NCI-H1417 treated with DMSO at 0.1 percent for 48 hours (cell line): ENCODE data around the gene WWC1.
"Not testable (repeated sequence)": the region's sequence is repeated elsewhere in the genome, so short reads cannot be mapped to it uniquely, and the experiment has no call there.

Experiments used
- DNase-seq: peaks from one replicate; lab custom pipeline; 2025; lab: John Stamatoyannopoulos, UW

The WWC1 gene

DNA sequence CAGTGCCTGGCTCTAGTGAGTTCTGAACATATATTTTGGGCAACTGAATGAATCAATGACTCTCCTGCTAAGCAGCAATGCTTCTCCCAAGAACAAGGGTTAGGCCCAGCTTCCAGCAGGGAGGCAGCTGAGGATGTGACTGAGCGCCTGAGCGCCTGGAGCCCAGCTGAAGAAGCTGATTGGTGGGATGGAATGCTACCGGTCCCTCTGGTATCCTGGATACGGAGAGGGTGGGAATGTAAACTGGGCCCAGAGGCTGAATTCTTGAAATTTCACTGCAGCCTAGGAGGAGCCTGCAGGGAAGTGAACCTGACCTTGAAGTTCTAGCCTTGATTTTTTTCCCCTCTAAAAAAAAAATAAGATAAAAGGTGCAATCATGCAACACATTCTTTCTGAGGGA, 43.2 kb downstream of the WWC1 start:
- DNase-seq = no peak

DNA sequence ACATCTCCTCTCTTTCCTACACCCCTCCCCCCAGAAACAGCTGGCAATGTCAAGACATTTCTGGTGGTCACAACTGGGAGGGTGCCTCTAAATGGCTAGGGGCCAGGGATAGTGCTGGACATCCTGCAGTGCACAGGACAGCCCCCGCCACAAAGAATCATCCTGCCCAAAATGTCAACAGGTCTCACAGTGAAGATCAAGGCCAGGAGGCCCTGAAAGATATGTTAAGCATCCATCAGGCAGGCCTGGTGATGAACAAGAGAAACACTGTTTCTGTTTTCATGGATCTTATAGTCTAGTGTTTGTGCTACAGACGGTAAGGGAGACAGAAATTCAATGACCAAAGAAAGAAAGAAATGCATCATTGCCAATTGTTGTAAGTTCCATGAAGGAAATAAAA, 45.9 kb downstream of the WWC1 start:
- DNase-seq = no peak

DNA sequence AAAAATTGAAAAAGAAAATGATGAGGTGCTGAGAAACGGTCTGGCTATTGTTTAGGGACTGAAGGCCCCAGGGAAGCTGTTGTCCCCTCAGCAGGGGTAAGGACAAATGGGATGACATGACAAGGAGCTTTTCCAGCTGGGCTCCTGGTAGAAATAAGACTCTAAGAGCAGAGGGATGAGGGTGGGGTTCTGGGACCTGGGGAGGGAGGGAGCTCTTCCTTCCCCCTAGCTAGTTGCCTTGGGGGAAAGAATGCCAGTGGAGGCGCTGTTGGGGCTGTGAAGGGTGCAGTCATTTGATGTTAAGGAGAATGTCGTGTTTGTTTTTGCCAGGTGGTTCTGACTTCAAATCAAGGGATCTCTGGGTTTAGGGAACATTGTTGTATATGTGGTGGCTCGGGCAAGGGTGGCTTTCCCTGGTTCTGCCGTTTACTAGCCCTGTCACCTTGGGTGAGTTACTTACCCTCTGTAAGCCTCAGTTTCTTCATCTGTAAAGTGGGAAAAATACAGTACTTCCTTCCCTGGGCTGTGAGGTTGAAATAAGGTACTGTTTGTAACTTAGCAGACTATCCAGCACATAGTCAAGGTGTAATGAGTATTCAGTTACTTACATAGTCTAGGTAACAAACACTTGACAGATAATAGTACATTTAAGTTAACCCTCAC, 47.8 kb downstream of the WWC1 start:
- no peak for DNase-seq

DNA sequence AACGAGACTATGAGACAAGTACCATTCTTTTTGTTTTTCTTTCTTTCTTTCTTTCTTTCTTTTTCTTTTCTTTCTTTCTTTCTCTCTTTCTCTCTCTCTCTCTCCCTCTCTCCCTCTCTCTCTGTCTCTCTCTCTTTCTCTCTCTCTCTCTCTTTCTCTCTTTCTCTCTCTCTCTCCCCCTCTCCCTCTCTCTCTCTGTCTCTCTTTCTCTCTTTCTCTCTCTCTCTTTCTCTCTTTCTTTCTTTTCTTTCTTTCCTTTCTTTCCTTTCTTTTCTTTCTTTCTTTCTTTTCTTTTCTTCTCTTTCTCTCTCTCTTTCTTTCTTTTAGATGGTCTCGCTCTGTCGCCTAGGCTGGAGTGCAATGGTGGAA, 48.3 kb downstream of the WWC1 start:
- DNase-seq = not testable (repeated sequence)

DNA sequence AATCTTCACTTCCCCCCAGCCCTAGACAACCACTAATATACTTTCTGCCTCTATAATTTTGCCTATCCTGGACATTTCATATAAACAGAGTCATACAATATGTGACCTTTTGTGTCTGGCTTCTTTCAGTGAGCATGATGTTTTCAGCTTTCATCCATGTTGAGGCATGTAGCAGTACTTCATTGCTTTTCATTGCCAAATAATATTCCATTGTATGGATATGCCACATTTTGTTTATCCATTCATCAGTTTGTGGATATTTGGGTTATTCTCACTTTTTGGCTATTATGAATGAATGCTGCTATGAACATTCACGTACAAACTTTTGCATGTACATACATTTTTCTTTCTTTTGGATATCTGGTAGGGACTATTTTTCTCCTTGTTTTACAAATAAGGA, 49.0 kb downstream of the WWC1 start:
- no peak for DNase-seq

DNA sequence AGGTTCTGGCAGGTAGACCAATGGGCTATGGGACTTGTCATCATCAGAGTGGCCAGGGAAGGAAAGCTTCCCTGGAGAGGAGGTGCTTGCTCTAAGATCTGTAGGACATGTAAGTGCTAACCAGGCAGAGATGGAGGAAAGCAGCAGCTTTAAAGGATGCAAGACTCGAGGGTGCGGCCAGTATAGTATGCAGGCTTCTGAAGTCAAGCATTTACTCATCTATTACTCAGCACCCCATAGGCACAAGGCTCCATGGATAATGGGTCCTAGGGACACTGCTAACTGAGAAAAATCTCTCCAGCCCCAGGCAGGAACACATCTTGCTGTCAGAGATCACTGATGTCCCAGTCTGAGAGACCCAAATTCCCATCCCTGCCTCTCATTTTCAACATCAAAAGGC, 49.7 kb downstream of the WWC1 start:
- no peak for DNase-seq

DNA sequence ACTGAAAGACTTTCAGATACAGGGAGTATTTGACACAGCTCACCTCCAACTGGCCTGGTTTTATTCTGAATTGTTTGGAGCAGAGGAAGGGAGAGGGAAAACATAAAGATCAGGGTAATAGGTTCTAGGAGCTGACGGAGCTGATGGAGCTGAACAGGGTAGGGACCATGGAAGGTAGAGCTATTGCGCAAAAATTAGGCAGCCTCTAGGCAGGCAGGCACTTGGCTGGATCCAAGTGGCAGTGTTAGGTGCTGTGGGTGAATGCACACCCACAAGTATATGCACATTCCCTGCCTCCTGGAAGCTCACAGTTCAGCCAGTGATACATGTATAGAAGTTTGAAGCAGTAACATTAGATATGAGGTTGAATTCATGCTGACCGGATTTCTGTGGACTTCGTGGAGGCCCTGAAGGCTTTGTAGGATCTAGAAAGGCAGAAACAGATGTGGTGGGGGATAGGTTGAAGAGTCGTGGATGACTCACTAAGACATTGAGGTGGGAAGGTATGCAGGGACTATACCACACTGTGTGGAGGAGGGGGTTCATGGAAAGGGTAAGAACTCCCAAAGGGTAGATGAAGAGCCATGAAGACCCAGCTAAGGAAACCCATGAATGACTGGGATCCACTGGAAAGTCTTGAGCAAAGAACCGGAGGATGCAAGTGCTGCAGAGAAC, 50.8 kb downstream of the WWC1 start:
- no peak for DNase-seq

DNA sequence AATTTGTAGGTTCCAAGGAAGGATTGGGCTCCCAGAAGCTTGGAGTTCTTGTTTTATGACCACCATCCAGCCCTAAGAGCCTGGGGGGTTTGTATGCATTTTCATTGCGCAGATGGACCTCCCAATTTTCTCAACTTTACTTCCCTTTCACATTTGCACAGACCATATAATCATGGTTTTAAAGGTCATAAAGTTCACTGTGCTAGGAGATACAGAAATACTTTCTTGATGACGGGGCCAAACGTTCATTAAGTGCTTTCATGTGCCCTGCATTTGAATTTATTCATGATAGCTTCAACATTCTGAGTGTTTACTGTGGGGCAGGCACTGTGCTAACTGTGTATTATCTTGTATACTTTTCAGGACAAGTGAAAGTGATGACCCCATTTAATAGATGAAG, 51.5 kb downstream of the WWC1 start:
- DNase-seq = no peak

DNA sequence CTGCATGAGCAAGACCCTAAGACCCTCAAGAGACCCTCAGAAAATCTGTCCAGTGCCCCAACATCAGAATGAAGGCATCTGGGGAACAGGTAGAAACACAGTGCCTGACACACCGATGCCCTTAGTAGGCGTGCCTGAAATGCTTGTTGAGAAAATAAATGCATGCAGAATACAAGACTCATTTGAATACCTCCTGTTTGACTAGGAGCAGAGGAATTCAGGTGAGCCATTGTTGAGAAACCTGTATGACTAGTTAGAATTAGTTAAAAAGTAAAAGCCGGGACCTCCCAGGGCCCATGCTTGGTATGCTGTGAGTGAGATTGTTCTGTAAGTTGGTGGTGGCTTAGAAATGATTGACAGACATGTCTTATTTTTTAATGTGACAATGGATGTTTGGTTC, 55.0 kb downstream of the WWC1 start:
- DNase-seq = no peak

DNA sequence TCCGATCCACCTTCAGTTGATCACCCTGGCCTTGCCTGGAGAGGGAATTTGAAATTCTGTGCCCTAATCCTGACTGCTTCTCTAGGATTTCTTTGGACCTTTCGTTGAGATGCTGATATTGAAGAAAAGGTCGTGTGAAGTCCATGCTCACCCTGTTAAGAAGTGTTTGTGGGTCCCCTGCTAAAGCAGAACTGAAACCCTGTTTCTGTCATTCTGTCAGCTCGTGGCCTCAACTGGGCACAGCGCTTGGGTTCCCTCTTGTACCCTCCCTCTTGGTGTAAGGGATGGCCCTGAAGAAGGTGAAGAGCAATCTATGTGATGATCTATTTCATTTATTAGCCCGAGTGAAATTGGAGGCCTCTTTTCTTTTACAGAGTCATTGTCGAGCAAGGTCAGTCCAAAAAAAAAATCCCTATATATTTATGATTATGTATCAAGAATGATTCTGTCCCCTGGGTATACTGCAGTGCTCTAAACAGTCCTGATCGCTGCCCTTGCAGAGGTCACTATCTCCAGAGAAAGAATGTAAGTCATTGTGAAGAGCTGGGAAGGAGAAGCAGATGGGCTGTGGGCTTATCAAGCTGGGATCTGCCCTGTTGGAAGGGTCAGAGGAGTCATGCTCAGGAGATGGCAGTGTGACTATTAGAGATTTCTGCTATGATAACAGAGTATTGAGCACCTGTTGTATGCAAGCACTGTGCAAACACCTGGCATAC, 56.1 kb downstream of the WWC1 start:
- DNase-seq = no peak

DNA sequence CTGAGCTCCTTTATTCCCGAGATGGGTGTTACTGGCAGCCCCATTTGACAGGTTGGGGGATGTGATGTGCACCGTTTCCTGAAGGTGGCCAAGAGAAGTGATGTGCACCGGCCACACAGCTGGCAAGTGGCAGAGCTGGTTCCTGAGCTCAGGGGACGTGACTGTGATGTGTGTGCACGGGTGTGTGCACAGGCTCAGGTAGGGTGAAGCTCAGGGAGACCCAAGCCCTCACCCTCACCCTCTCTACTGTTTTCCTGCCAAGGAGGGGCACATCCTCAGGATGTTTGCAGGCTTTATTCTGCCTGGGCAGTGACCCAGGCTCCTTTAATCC, 56.6 kb downstream of the WWC1 start:
- DNase-seq = no peak

DNA sequence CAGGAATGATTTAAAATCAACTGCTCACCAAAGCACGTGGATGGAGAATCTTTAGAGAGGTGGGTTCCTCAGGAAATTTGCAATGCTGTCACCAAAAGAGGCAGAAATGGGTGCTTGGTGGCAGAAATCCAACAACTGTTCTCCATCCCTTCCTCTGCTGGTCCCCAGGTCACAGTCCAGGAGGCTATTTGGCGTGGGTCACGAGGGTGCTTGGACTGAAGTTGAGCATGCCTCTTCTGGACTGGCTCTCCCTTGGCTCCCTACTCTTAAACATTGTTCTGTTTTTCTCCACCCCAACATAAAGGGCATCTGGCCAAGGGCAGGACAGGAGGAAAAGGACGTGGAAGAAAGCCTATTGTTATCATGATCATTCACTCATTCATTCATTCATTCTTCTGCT, 58.9 kb downstream of the WWC1 start:
- no peak for DNase-seq

DNA sequence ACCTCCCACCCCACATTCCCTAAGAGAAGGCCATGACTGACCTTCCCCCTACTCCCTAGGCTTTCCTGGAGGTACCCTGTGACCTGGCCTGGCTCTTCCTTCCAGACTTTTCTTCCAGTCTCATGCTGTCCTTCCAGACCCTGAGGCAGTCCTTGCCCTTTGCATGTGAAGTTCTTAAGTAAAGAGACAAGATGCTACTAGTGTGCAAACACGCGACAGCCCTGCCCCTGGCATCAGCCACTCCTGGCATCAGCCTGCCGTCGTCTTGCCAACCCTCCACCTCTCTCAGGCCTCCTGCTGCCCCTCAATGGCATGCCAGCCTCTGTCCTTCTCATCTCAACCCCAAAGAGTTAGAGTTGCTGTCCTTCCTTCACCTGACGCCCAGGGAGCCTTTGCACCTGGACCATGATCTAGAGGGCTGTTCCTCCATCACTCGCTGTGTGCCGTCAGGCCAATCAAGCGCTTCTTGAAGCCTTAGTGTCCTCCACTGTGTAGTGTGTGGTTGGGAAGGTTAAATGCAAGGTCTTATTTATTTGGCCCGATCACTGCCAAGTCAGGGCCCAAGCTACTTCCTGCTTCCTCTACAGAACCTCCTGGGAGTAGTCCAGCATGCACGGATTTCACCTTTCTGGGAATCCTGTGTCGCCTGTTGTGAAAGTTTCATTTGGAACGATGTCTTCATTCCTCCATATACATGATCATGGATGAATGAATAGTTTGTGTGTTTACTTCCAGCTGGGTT, 61.9 kb downstream of the WWC1 start:
- no peak for DNase-seq

DNA sequence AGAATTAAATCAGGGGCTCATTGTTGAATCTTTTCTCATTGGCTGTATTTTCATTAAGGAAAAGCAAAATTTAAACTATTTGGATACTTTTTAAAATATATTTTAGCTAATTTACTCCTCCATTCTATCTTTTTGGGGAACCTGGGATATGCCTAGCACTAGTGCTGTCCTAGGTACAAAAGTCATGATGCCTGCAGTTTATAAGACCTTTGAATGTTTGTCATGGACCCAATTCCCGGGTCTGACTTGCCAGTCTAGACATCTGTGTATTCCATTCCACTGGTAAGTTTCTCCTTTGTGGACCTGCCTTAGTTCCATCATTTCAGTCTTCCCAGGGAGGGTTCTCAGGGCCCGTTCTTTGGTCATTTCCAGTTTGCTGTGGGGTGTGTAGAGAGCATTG, 63.0 kb downstream of the WWC1 start:
- no peak for DNase-seq

DNA sequence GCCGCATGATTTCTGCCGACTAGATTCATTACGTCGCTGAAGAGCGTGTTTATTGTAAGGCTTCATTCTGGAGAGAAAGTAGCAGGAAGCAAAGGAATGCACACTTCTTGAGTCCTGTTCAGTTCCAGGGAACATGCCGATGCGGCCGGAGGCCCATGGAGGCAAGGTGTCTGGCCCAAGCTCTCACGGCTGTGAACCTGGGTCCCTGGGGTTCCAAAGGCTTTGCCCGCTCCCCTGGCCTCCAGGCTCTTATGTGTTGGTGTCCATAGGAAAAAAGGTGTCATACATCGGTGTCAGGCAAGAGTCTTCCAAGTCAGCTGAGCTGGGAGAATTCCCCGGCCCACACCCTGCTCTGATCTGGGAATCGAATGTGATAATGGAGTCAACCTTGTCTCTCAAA, 64.7 kb downstream of the WWC1 start:
- DNase-seq = no peak

DNA sequence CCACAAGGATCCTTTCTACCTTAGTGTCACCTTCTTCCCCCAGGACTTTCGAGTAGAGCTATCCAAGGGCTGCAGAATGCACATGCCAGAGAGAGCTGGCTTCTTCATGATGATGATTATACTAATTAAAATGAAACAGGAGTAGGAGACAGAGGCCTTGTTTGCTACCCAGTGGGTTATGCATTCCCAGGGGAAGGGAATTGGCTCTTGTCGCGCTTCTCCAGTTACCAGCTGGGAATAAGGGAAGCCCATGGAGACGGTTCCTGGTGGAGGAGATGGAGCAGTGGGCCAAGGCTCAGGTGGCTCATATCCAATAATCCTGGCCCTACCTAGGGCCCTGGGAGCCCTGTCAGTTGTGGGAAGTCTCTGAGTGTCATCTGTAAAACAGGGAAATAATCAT, 65.1 kb downstream of the WWC1 start:
- no peak for DNase-seq

DNA sequence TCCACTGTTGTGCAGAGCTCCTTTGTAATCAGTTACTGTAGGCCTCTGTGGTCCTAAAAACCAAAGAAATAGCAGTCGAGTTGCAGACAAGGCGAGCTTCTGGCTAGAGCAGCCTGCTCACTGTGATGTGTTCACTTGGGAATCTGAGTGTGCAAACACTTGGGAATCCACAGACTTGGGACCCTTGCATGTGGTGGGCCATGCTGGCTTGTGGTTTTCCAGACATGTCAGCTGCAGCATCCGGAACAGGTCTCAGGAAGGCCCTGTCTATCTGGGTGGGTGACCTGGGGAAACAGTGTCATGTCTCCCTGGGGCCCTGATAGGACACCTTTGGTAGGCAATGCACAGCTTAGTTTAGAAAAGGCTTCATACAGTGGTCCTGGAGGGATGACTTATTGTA, 66.4 kb downstream of the WWC1 start:
- DNase-seq = no peak

DNA sequence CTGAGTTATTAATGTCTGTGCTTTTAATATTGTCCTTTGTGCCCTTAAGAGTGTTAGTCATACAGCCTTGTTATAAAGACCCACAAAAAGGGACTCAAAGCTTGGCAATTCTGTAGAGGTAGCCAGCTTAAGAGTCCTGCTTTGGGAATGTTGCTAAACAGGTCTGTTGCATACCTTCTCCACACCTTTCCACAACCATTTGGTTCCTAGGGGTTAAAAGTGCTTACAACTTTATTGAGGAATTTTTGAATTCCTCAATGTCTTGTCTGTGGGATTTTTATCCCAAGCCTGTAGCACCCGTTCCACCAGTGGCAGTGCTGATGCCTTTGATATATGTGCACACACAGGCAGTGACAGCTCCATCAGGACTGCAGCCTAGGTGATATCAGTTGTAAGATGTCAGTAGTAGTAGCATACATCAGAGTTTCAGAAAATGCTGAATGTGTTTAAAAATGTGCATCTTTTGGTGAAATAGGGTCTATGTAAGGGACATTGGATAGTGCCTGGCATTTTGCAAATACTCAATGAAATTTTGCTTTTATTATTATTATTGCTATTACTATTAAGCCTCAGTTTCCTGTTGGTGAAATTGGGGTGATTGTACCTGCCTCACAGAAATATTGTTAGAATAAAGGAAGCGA, 68.5 kb downstream of the WWC1 start:
- DNase-seq = no peak

DNA sequence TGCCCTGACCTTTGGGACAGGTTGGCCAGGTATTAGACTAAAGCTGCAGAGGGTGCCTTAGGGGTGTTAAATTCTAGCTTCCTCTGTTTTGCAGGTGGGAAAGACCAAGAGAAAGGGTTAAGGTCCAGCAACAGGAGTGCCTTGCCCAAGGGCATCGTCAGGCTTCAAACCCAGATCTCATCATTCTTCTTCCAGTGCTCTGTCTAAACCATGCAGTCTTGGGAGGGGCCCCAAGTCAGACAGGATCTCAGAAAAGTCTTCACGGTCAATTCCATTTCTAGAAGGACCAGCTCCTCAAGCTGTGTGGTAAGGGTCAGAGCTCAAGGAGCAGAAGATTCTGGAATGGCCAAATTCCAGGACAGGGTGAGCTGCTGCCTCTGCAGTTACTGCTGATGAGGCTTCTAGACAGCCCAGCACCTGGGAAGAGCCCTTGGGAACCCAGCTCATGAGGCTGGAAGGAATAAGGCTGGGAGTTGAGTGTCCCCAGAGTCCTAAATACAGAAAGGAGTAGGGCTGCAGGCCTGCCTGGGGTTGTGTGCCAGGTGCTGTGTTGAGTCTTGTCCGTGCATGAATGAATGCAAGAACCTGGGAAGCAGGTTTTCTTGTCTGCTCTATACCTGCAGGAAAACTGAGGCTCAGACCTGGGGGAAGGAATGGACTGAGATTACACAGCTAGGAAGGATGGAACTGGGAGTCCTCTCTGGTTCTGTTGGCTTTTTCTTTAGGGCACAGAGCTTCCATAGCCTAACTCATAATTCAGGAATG, 69.3 kb downstream of the WWC1 start:
- DNase-seq = no peak

DNA sequence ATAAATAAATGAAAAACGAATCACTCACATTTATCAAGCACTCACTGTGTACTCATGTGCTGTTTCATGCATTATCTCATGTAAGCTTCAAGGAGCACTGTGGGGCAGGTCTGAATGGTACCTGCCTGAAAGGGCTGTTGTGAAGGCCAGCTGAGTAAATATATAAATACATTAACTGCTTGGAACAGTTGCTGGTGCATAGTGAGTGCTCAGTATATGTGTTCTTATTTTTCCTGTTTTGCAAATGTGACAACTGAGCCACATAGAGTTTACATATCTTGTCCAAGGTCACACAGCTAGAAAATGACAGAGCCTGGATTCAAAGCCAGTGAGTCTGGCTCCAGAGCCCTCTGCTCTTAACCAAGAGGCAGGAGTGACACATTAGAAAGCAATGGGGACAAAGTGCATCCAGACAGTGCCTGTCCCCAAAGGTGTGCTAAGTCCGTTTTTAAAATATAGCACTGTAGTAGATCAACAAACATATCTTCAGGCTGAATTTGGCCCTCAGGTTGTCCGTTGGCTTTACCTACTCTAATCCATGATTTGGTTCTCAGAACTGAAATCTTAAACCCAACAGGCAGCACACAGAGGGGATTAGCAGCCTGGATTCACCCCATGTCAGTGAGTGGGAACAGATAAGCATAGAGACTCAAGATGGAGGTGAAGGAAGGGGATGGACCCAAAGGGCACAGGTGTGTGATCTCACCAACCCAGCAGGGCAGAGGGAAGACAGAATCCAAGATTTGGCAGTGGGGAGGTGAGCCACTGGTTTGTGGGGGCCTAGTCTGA, 70.8 kb downstream of the WWC1 start:
- DNase-seq = no peak

DNA sequence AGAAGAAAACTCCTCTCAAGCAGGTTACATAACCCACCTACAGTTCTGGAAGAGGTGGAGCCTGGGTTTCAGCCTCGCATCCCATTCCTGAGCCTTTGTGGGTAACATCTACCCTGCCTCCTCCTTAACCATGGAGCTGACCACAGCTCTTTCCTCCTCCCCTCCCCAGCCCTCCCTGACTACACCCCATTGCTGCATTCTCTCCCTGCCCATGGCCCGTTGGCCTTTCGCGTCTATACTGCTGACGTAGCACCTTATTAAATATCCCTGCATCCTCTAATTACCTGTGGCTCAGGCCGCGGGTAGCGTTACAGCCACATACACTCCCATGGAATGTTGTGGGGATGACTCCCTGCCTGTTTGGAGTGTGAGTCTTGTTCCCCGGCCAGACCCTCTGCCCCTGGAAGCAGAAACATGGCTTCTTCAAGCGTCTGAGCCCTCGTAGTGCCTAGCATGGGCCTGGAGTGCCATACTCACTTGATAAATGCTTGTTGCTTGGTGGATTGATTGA, 72.8 kb downstream of the WWC1 start:
- DNase-seq = no peak
